Measurements from ENCODE around the gene DRC1.

DRC1 gene

GRCh38 chr2:26444236-26444635 is 42.5 kb downstream of the DRC1 start:
- Histone ChIP-seq H3K9ac (ENCODE audit: low read depth, low read length) (no peak overlapping the region), H3K4me3 (ENCODE audit: low read depth, low read length) (no peak overlapping the region), H3K27me3 (ENCODE audit: control insufficient read depth, insufficient read depth, low read length) (no peaks in the 10 kb centered on the region), H3K36me3 (ENCODE audit: control insufficient read depth, insufficient read depth, low read length) (no peaks in the 10 kb centered on the region), H3K4me1 (ENCODE audit: control insufficient read depth, insufficient read depth, low read length) (no peaks in the 10 kb centered on the region), H3K9me3 (ENCODE audit: control insufficient read depth, insufficient read depth, low read length) (no peaks in the 10 kb centered on the region), H3K27ac (ENCODE audit: low read depth, low read length) (no peak overlapping the region)

DNA sequence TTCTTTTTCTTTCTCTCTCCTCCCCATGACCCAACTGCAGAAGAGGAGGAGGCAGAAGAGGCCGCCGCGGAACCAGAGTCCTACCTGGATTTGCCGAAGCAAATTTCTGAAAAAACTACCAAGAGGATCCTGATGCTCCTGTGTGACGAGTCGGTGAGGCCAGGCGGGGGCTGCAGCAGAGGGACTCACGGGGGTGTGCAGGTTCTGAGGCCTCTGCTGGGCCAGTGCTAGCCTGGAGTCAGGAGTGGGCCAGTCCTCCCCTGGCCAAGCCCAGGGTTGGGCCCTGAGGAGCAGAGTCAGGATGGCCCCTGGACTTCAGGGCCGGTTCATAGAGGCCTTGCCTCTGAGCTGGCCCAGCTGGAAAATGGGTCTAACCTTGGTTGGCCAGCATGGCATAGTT is 46.9 kb downstream of the DRC1 start:
- Histone ChIP-seq H3K27me3 (ENCODE audit: control insufficient read depth, insufficient read depth, low read length) (no peaks in the 10 kb centered on the region), H3K9ac (ENCODE audit: low read depth, low read length) (no peak overlapping the region), H3K27ac (ENCODE audit: low read depth, low read length) (no peak overlapping the region), H3K36me3 (ENCODE audit: control insufficient read depth, insufficient read depth, low read length) (no peaks in the 10 kb centered on the region), H3K9me3 (ENCODE audit: control insufficient read depth, insufficient read depth, low read length) (no peaks in the 10 kb centered on the region), H3K4me3 (ENCODE audit: low read depth, low read length) (no peak overlapping the region), H3K4me1 (ENCODE audit: control insufficient read depth, insufficient read depth, low read length) (no peaks in the 10 kb centered on the region)

- Histone ChIP-seq H3K36me3 (ENCODE audit: control insufficient read depth, insufficient read depth, low read length) (no peaks in the 10 kb centered on the region), H3K27me3 (ENCODE audit: control insufficient read depth, insufficient read depth, low read length) (no peaks in the 10 kb centered on the region), H3K4me3 (ENCODE audit: low read depth, low read length) (no peak overlapping the region), H3K27ac (ENCODE audit: low read depth, low read length) (no peak overlapping the region), H3K4me1 (ENCODE audit: control insufficient read depth, insufficient read depth, low read length) (no peaks in the 10 kb centered on the region), H3K9me3 (ENCODE audit: control insufficient read depth, insufficient read depth, low read length) (no peaks in the 10 kb centered on the region), H3K9ac (ENCODE audit: low read depth, low read length) (no peak overlapping the region)
Measured at GRCh38 chr2:26449278-26450030, 47.7 kb downstream of the DRC1 start.

DNA sequence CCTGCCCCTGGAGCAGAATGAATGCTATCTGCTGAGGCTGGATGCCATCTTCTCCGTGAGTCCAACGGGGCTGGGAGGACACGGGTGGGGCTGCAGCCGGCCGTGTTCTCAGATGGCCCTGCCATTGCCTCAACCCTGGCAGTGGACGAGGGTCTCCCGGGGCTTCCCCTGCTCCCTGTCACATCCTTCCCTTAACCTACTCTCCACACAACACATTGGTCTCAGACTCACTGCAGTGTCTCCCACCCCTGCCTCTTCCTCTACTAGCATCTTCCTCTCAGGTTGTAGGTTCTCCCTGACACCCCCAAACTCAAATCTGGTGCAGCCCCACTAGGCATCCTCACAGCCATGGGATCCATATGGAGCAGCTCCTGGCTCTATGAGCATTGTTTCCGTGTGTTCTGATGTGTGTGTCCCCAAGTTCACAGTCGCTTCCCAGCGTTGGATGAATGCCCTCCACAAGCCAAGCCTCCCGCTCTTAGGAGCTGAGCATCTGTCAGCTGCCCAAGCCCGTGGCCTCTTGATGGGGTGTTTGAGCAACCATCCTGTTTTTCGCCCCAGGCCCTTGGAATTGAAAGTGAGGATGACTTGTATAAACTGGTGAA is 48.4 kb downstream of the DRC1 start:
- Histone ChIP-seq H3K36me3 (ENCODE audit: control insufficient read depth, insufficient read depth, low read length) (no peaks in the 10 kb centered on the region), H3K9ac (ENCODE audit: low read depth, low read length) (no peak overlapping the region), H3K4me3 (ENCODE audit: low read depth, low read length) (no peak overlapping the region), H3K27ac (ENCODE audit: low read depth, low read length) (no peak overlapping the region), H3K27me3 (ENCODE audit: control insufficient read depth, insufficient read depth, low read length) (no peaks in the 10 kb centered on the region), H3K9me3 (ENCODE audit: control insufficient read depth, insufficient read depth, low read length) (no peaks in the 10 kb centered on the region), H3K4me1 (ENCODE audit: control insufficient read depth, insufficient read depth, low read length) (no peaks in the 10 kb centered on the region)

GRCh38 chr2:26451700-26452099 is 50.0 kb downstream of the DRC1 start:
- H3K27ac ChIP-seq (ENCODE audit: low read depth, low read length): no peak overlapping the region
- H3K36me3 ChIP-seq (ENCODE audit: control insufficient read depth, insufficient read depth, low read length): no peaks in the 10 kb centered on the region
- H3K4me1 ChIP-seq (ENCODE audit: control insufficient read depth, insufficient read depth, low read length): no peaks in the 10 kb centered on the region
- H3K4me3 ChIP-seq (ENCODE audit: low read depth, low read length): no peak overlapping the region
- no peaks in the 10 kb centered on the region for H3K9me3 ChIP-seq (ENCODE audit: control insufficient read depth, insufficient read depth, low read length)
- H3K9ac ChIP-seq (ENCODE audit: low read depth, low read length): no peak overlapping the region
- no peaks in the 10 kb centered on the region for H3K27me3 ChIP-seq (ENCODE audit: control insufficient read depth, insufficient read depth, low read length)

GRCh38 chr2:26453421-26454329 is 52.0 kb downstream of the DRC1 start:
- Histone ChIP-seq H3K9ac (ENCODE audit: low read depth, low read length) (no peak overlapping the region), H3K36me3 (ENCODE audit: control insufficient read depth, insufficient read depth, low read length) (no peaks in the 10 kb centered on the region), H3K9me3 (ENCODE audit: control insufficient read depth, insufficient read depth, low read length) (no peaks in the 10 kb centered on the region), H3K4me1 (ENCODE audit: control insufficient read depth, insufficient read depth, low read length) (no peaks in the 10 kb centered on the region), H3K27me3 (ENCODE audit: control insufficient read depth, insufficient read depth, low read length) (no peaks in the 10 kb centered on the region), H3K4me3 (ENCODE audit: low read depth, low read length) (no peak overlapping the region), H3K27ac (ENCODE audit: low read depth, low read length) (no peak overlapping the region)

GRCh38 chr2:26454561-26455001 is 52.9 kb downstream of the DRC1 start:
- H3K4me3 ChIP-seq (ENCODE audit: low read depth, low read length): no peak overlapping the region
- no peak overlapping the region for H3K27ac ChIP-seq (ENCODE audit: low read depth, low read length)
- H3K27me3 ChIP-seq (ENCODE audit: control insufficient read depth, insufficient read depth, low read length): no peaks in the 10 kb centered on the region
- no peak overlapping the region for H3K9ac ChIP-seq (ENCODE audit: low read depth, low read length)
- no peaks in the 10 kb centered on the region for H3K4me1 ChIP-seq (ENCODE audit: control insufficient read depth, insufficient read depth, low read length)
- H3K36me3 ChIP-seq (ENCODE audit: control insufficient read depth, insufficient read depth, low read length): no peaks in the 10 kb centered on the region
- no peaks in the 10 kb centered on the region for H3K9me3 ChIP-seq (ENCODE audit: control insufficient read depth, insufficient read depth, low read length)

DNA sequence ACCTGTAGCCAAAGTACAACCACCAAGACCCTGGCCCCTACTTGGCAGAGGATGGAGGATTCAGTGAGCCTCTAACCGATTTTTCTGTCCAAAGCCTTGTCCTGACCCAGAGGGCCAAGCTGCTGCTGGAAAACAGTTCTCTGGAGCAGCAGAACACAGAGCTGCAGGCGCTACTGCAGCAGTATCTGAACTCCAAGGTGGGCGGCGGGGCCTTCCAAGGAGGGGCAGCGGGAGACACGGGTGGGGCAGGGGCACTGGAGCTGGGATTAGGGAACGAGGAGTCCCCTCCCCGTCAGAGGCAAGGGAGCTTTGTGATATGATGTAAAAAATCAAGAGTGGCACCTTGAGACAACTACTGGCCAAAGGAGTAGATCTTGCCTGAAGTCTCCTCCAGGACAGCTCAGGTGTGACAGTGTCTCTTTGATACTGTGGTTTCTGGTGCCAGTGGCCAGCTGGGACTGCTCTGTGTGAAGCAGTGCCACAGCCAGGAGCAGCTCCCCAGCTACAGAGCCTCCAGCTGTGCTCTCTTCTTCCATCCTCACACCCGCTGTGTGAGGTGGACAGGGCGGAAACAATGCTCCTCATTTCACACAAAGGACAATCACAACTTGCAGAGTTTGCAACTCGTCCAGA is 53.4 kb downstream of the DRC1 start:
- no peaks in the 10 kb centered on the region for H3K9me3 ChIP-seq (ENCODE audit: control insufficient read depth, insufficient read depth, low read length)
- no peak overlapping the region for H3K27ac ChIP-seq (ENCODE audit: low read depth, low read length)
- H3K4me3 ChIP-seq (ENCODE audit: low read depth, low read length): no peak overlapping the region
- H3K36me3 ChIP-seq (ENCODE audit: control insufficient read depth, insufficient read depth, low read length): no peaks in the 10 kb centered on the region
- no peak overlapping the region for H3K9ac ChIP-seq (ENCODE audit: low read depth, low read length)
- no peaks in the 10 kb centered on the region; the same call in 1 of the 2 replicates for H3K4me1 ChIP-seq (ENCODE audit: control insufficient read depth, insufficient read depth, low read length)
- no peaks in the 10 kb centered on the region for H3K27me3 ChIP-seq (ENCODE audit: control insufficient read depth, insufficient read depth, low read length)

- Histone ChIP-seq H3K9me3 (ENCODE audit: control insufficient read depth, insufficient read depth, low read length) (no peaks in the 10 kb centered on the region), H3K9ac (ENCODE audit: low read depth, low read length) (no peak overlapping the region), H3K27me3 (ENCODE audit: control insufficient read depth, insufficient read depth, low read length) (no peaks in the 10 kb centered on the region), H3K4me1 (ENCODE audit: control insufficient read depth, insufficient read depth, low read length) (no peaks in the 10 kb centered on the region; the same call in 1 of the 2 replicates), H3K4me3 (ENCODE audit: low read depth, low read length) (no peak overlapping the region), H3K27ac (ENCODE audit: low read depth, low read length) (no peak overlapping the region), H3K36me3 (ENCODE audit: control insufficient read depth, insufficient read depth, low read length) (no peaks in the 10 kb centered on the region)
Measured at GRCh38 chr2:26455670-26456439, 54.1 kb downstream of the DRC1 start.

Data from HUES48 (cell line).